GM12878 (cell line): ENCODE data around the gene SLC23A2. TPM values are rescaled to one million over a fixed set of nuclear protein-coding genes. Genes with fewer than 3 reads are reported as not detected.
A peak's percentile ranks its signal among the peaks of the same experiment; 100 is the strongest.

Experiments used
- ATAC-seq: fragments of 200-7000 bp; cut with Tn5 transposase; 3 replicates; pipeline ENCODE4 v1.9.1; 2020; ENCODE audit warnings: mild to moderate bottlenecking, moderate library complexity
- BruUV-seq: library from RNA; stranded (reverse); fragments of 400-500 nt; replicated peaks from 2 replicates; lab custom pipeline; 2021; lab: Mats Ljungman, UMichigan
- CTCF ChIA-PET: fragments of 300-600 bp; sonication (Branson Sonifier 250); formaldehyde crosslinking; extraction: SDS; loops from one replicate; lab custom pipeline; 2021; ENCODE audit warnings: inconsistent platforms; lab: Yijun Ruan, JAX
- POLR2A ChIA-PET: fragments of 350-600 bp; formaldehyde crosslinking; extraction: SDS; loops from one replicate; lab custom pipeline; 2021; ENCODE audit warnings: inconsistent platforms; lab: Charles Lee
- RAD21 ChIA-PET: fragments of 300-600 bp; sonication (Branson Sonifier 250); formaldehyde crosslinking; loops from one replicate; lab custom pipeline; 2023; ENCODE audit warnings: antibody characterized with exemption; ENCODE audit not compliant: unreplicated experiment; lab: Charles Lee
- SMC1A ChIA-PET: fragments of 300-600 bp; sonication (Branson Sonifier 250); formaldehyde crosslinking; loops from one replicate; lab custom pipeline; 2023; ENCODE audit not compliant: unreplicated experiment, uncharacterized antibody; lab: Charles Lee
- DNase-seq: peaks from one replicate; pipeline ENCODE4 v3.0.0-alpha.2; 2011; ENCODE audit warnings: low read depth, low spot score
- FAIRE-seq: peaks from 3 replicates; lab custom pipeline; 2011; peaks lifted over from hg19 to GRCh38; lab: Jason Lieb, UNC
- H2AFZ ChIP-seq: 2 replicates; pipeline ENCODE4 v1.6.0; 2011; ENCODE audit warnings: low read depth, low read length, control low read depth; ENCODE audit not compliant: control insufficient read depth
- H3K27ac ChIP-seq: 2 replicates; pipeline ENCODE4 v1.5.1; 2011; ENCODE audit warnings: control low read depth; ENCODE audit not compliant: control insufficient read depth, insufficient read depth
- H3K27me3 ChIP-seq, 2 experiments: replicated peaks in 1 of 2; 2 replicates each; pipeline versions ENCODE4 v1.6.0 to v1.6.1; 2011; ENCODE audit warnings: low read length in 1 of 2; ENCODE audit not compliant: control insufficient read depth in 2 of 2, insufficient read depth in 2 of 2
- H3K36me3 ChIP-seq, 2 experiments: 2 replicates each; pipeline ENCODE4 v1.5.1; 2011; ENCODE audit warnings: low read length in 1 of 2; ENCODE audit not compliant: control insufficient read depth in 2 of 2, insufficient read depth in 2 of 2
- H3K4me1 ChIP-seq: 2 replicates; pipeline ENCODE4 v1.6.1; 2011; ENCODE audit warnings: mild to moderate bottlenecking, low read length, moderate library complexity, mixed read lengths; ENCODE audit not compliant: control insufficient read depth, insufficient read depth
- H3K4me2 ChIP-seq: 2 replicates; pipeline ENCODE4 v1.6.0; 2011; ENCODE audit warnings: control low read depth; ENCODE audit not compliant: control insufficient read depth, insufficient read depth
- H3K4me3 ChIP-seq: fragments of 200-600 bp; sonication (generic); 2 replicates; pipeline ENCODE4 v1.5.1; 2016
- H3K79me2 ChIP-seq: 2 replicates; pipeline ENCODE4 v1.6.0; 2011; ENCODE audit warnings: low read length; ENCODE audit not compliant: control insufficient read depth, insufficient read depth
- H3K9ac ChIP-seq: 2 replicates; pipeline ENCODE4 v1.8.0; 2011; ENCODE audit warnings: low read length, control low read depth, mixed read lengths; ENCODE audit not compliant: control insufficient read depth, insufficient read depth
- H3K9me3 ChIP-seq: replicated peaks from 3 replicates; pipeline ENCODE4 v1.5.1; 2011; ENCODE audit warnings: mild to moderate bottlenecking, low read length; ENCODE audit not compliant: control insufficient read depth, insufficient read depth
- H4K20me1 ChIP-seq: 2 replicates; pipeline ENCODE4 v1.6.0; 2011; ENCODE audit not compliant: control insufficient read depth, insufficient read depth
- ESRRA ChIP-seq: IDR thresholded peaks from 2 replicates; pipeline ENCODE4 v1.6.1; 2012; ENCODE audit warnings: mild to moderate bottlenecking, low read length, improper control_type of control experiment
- MYB ChIP-seq: fragments of 150-350 bp; IDR thresholded peaks from 2 replicates; pipeline ENCODE4 v1.6.1; 2014; ENCODE audit warnings: mild to moderate bottlenecking, low read depth, low read length, borderline replicate concordance
- ZBTB40 ChIP-seq: fragments of 450-650 bp; IDR thresholded peaks from 2 replicates; pipeline ENCODE4 v1.6.1; 2016; ENCODE audit warnings: mild to moderate bottlenecking, moderate library complexity, borderline replicate concordance
- WGBS: methylation state at CpG from one replicate; pipeline ENCODE4 v1.1.6; 2016; ENCODE audit warnings: low lambda C conversion rate; ENCODE audit not compliant: insufficient replicate concordance, insufficient coverage; ENCODE audit errors: missing lambda C conversion rate; 5-methylcytosine and 5-hydroxymethylcytosine counted together
- in situ Hi-C: fragments of 300-500 bp; cut with MboI; formaldehyde crosslinking; loops from 9 replicates; pipeline ENCODE4 v1.14.3; 2018; ENCODE audit warnings: mixed read lengths
- intact Hi-C: fragments of 100-400 bp; cut with micrococcal nuclease; formaldehyde crosslinking; loops from one replicate; pipeline ENCODE4 v1.14.2; 2022; ENCODE audit not compliant: unreplicated experiment
- polyA plus RNA-seq, 11 experiments: library from polyadenylated mRNA; depleted of rRNA in 4 of 11; unstranded in 6 of 11; stranded (reverse) in 5 of 11; fragments of >200 nt; fragmentation: Nextera tagmentation in 4 of 11; fragmentation: Illumina TruSeq in 1 of 11; extraction: Ambion mirVana in 4 of 11; extraction: Trizol in 1 of 11; gene quantifications; 1 replicate in 1 of 11; 2 replicates in 10 of 11; pipeline versions ENCODE4 v1.2.1 to v1.2.3, GENCODE V29; 2011 to 2016; ENCODE audit warnings: inconsistent platforms in 2 of 11, missing spikeins in 2 of 11, low read depth in 1 of 11
- total RNA-seq, 4 experiments: library from RNA; depleted of rRNA in 3 of 4; stranded (reverse); fragments of >200 nt in 3 of 4; fragmentation: Illumina TruSeq in 1 of 4; extraction: Trizol in 1 of 4; gene quantifications; 2 replicates each; pipeline versions ENCODE4 v1.2.1 to v1.2.3, GENCODE V29; 2013 to 2021

SLC23A2 gene
- total and polyA plus RNA-seq, 10 of the 15 experiments (the other 5 are each of a cell fraction or from before 2014, with no cell fraction given), result 4.4 to 56.1 (median 35.5) TPM

- CTCF ChIA-PET, result interaction anchor here (0.7 to 2.6 kb wide), 7 partner anchors 15 to 380 kb away, joined by 3 to 11 read pairs (median 4); partner anchors contain the start of gene CDS2
- BruUV-seq, result no TSS peak
- no peaks in the 10 kb centered on the region for H3K27me3 ChIP-seq
- TF ChIP-seq ESRRA, result no peak
- TF ChIP-seq MYB, result no peak
- 0 out of 2 replicates have a peak, but pooled peaks have one; percentile 41 for TF ChIP-seq ZBTB40
- TF ChIP-seq, all 136 proteins: peak for 1
- DNase-seq (no peak), FAIRE-seq (no peak), ATAC-seq (no peak)
- H3K27ac ChIP-seq, result peak overlapping the region; percentile 98
- ChIA-PET SMC1A (interaction anchor here (0.9 to 4.0 kb wide), 6 partner anchors 26 to 268 kb away, joined by 3 to 19 read pairs (median 4); no protein-coding TSS in a partner anchor), POLR2A (no interaction called here), RAD21 (interaction anchor here (0.7 to 3.4 kb wide), 7 partner anchors 92 to 307 kb away, joined by 3 to 14 read pairs (median 3); no protein-coding TSS in a partner anchor)
- no peaks in the 10 kb centered on the region for H4K20me1 ChIP-seq
- H3K4me2 ChIP-seq, result peak overlapping the region; percentile 97
- H3K9ac ChIP-seq, result peak overlapping the region; percentile 99
- peaks cover 33% of the 10 kb centered on the region for H3K79me2 ChIP-seq
- in situ Hi-C loops, result loop anchor here (5.0 kb wide), 1 partner anchor 270 kb away; no protein-coding TSS in a partner anchor
- H3K4me1 ChIP-seq, result peaks cover 74% of the 10 kb centered on the region
- peaks cover 0 to 6% of the 10 kb centered on the region in 2 experiments; a peak in 1 of 4 replicates for H3K36me3 ChIP-seq
- H3K4me3 ChIP-seq, result peak overlapping the region; percentile 71; the same call in 1 of the 2 replicates
- H2AFZ ChIP-seq, result no peak overlapping the region
- H3K9me3 ChIP-seq, result no peaks in the 10 kb centered on the region
- WGBS, result 17% methylated on average over 6 of the region's 6 CpGs
- intact Hi-C loops, result loop anchor here (5.0 kb wide), 3 partner anchors 135 to 310 kb away; no protein-coding TSS in a partner anchor
Observed at GRCh38 chr20:4812216-4812615, 189.1 kb downstream of the SLC23A2 start.
